Transverse colon (tissue), 3 donors: Measurements from ENCODE around the gene CAVIN4.

Experiments used
- EP300 ChIP-seq: sonication (generic); formaldehyde crosslinking; IDR thresholded peaks from one replicate; pipeline ENCODE4 v1.6.1; 2017; ENCODE audit warnings: antibody characterized with exemption, low read depth
- POLR2AphosphoS5 ChIP-seq, 3 donors: sonication (generic); formaldehyde crosslinking; IDR thresholded peaks; one replicate each; pipeline ENCODE4 v1.6.1; 2016; ENCODE audit warnings: antibody characterized with exemption in 3 of 3

- no peak for TF ChIP-seq POLR2AphosphoS5 (IDR thresholded peaks at IDR 0.05)
- TF ChIP-seq EP300, result no peak
Measured at GRCh38 chr9:100591639-100592412, 13.9 kb downstream of the CAVIN4 start.
